ENCODE results near the gene MAB21L3.

Gene MAB21L3

GRCh38 chr1:116118471-116118870 is 7.3 kb downstream of the MAB21L3 start:
- TF ChIP-seq YY1 (IDR thresholded peaks at IDR 0.05; ENCODE audit: low read depth) (no peak), FOXM1 (IDR thresholded peaks at IDR 0.05; ENCODE audit: borderline replicate concordance, low read depth) (no peak), TEAD4 (IDR thresholded peaks at IDR 0.05) (no peak), ZBTB7A (IDR thresholded peaks at IDR 0.05; ENCODE audit: low read depth) (no peak), EP300 (IDR thresholded peaks at IDR 0.05; ENCODE audit: borderline replicate concordance) (no peak), USF1 (IDR thresholded peaks at IDR 0.05) (no peak), TCF12 (IDR thresholded peaks at IDR 0.05; ENCODE audit: low read depth) (no peak)

- TF ChIP-seq FOXM1 (IDR thresholded peaks at IDR 0.05; ENCODE audit: borderline replicate concordance, low read depth) (no peak), EP300 (IDR thresholded peaks at IDR 0.05; ENCODE audit: borderline replicate concordance) (no peak), YY1 (IDR thresholded peaks at IDR 0.05; ENCODE audit: low read depth) (no peak), EGR1 (IDR thresholded peaks at IDR 0.05) (no peak), CREB1 (IDR thresholded peaks at IDR 0.05; ENCODE audit: low read depth) (no peak), USF1 (IDR thresholded peaks at IDR 0.05) (no peak), CEBPB (IDR thresholded peaks at IDR 0.05) (no peak), ZBTB7A (IDR thresholded peaks at IDR 0.05; ENCODE audit: low read depth) (no peak), NFIC (IDR thresholded peaks at IDR 0.05) (no peak), RAD21 (IDR thresholded peaks at IDR 0.05; ENCODE audit: low read depth) (no peak), MAX (IDR thresholded peaks at IDR 0.05) (no peak), TCF12 (IDR thresholded peaks at IDR 0.05; ENCODE audit: low read depth) (no peak), TAF1 (IDR thresholded peaks at IDR 0.05; ENCODE audit: low read depth) (no peak), REST (IDR thresholded peaks at IDR 0.05; ENCODE audit: low read depth) (no peak)
Observed at GRCh38 chr1:116119876-116120275, 8.7 kb downstream of the MAB21L3 start.

- TF ChIP-seq EP300 (IDR thresholded peaks at IDR 0.05; ENCODE audit: borderline replicate concordance) (no peak), NFIC (IDR thresholded peaks at IDR 0.05) (0 out of 2 replicates have a peak, but pooled peaks have one; percentile 7), ZBTB7A (IDR thresholded peaks at IDR 0.05; ENCODE audit: low read depth) (no peak)
Observed at GRCh38 chr1:116122955-116123757, 12.0 kb downstream of the MAB21L3 start.

GRCh38 chr1:116123837-116124533 is 12.8 kb downstream of the MAB21L3 start:
- TF ChIP-seq CEBPB (IDR thresholded peaks at IDR 0.05): no peak
- no peak for TF ChIP-seq FOXM1 (IDR thresholded peaks at IDR 0.05; ENCODE audit: borderline replicate concordance, low read depth)
- no peak for TF ChIP-seq MAX (IDR thresholded peaks at IDR 0.05)
- TF ChIP-seq EP300 (IDR thresholded peaks at IDR 0.05; ENCODE audit: borderline replicate concordance): no peak
- TF ChIP-seq TCF12 (IDR thresholded peaks at IDR 0.05; ENCODE audit: low read depth): no peak
- no peak for TF ChIP-seq EGR1 (IDR thresholded peaks at IDR 0.05)
- no peak for TF ChIP-seq TAF1 (IDR thresholded peaks at IDR 0.05; ENCODE audit: low read depth)

- TF ChIP-seq NFIC (IDR thresholded peaks at IDR 0.05) (no peak), TEAD4 (IDR thresholded peaks at IDR 0.05) (no peak), MAX (IDR thresholded peaks at IDR 0.05) (no peak), YY1 (IDR thresholded peaks at IDR 0.05; ENCODE audit: low read depth) (no peak), CEBPB (IDR thresholded peaks at IDR 0.05) (no peak), USF1 (IDR thresholded peaks at IDR 0.05) (no peak), TCF12 (IDR thresholded peaks at IDR 0.05; ENCODE audit: low read depth) (no peak), EP300 (IDR thresholded peaks at IDR 0.05; ENCODE audit: borderline replicate concordance) (no peak), FOXM1 (IDR thresholded peaks at IDR 0.05; ENCODE audit: borderline replicate concordance, low read depth) (no peak), EGR1 (IDR thresholded peaks at IDR 0.05) (no peak)
Observed at GRCh38 chr1:116125758-116126157, 14.6 kb downstream of the MAB21L3 start.

GRCh38 chr1:116126281-116126680 is 15.1 kb downstream of the MAB21L3 start:
- TF ChIP-seq TEAD4 (IDR thresholded peaks at IDR 0.05): no peak
- TF ChIP-seq ZBTB7A (IDR thresholded peaks at IDR 0.05; ENCODE audit: low read depth): no peak
- TF ChIP-seq TCF12 (IDR thresholded peaks at IDR 0.05; ENCODE audit: low read depth): no peak
- TF ChIP-seq EGR1 (IDR thresholded peaks at IDR 0.05): no peak
- TF ChIP-seq CREB1 (IDR thresholded peaks at IDR 0.05; ENCODE audit: low read depth): no peak
- TF ChIP-seq MAX (IDR thresholded peaks at IDR 0.05): no peak
- TF ChIP-seq TAF1 (IDR thresholded peaks at IDR 0.05; ENCODE audit: low read depth): no peak
- no peak for TF ChIP-seq YY1 (IDR thresholded peaks at IDR 0.05; ENCODE audit: low read depth)
- TF ChIP-seq RAD21 (IDR thresholded peaks at IDR 0.05; ENCODE audit: low read depth): no peak
- no peak for TF ChIP-seq FOXM1 (IDR thresholded peaks at IDR 0.05; ENCODE audit: borderline replicate concordance, low read depth)
- no peak for TF ChIP-seq USF1 (IDR thresholded peaks at IDR 0.05)
- no peak for TF ChIP-seq CEBPB (IDR thresholded peaks at IDR 0.05)
- TF ChIP-seq EP300 (IDR thresholded peaks at IDR 0.05; ENCODE audit: borderline replicate concordance): no peak
- TF ChIP-seq NFIC (IDR thresholded peaks at IDR 0.05): no peak
- no peak for TF ChIP-seq REST (IDR thresholded peaks at IDR 0.05; ENCODE audit: low read depth)

Data from Ishikawa (cell line).